Fibroblast of mammary gland (primary cell): ENCODE measurements around the gene TXN2.
A peak's percentile ranks its signal among the peaks of the same experiment; 100 is the strongest.

Source experiments
- DNase-seq: peaks from one replicate; pipeline ENCODE4 v3.0.0-alpha.2; 2010; ENCODE audit warnings: low read depth
- H3K4me3 ChIP-seq: 2 replicates; pipeline ENCODE4 v1.5.1; 2011; ENCODE audit warnings: low read depth, mild to moderate bottlenecking, low read length, moderate library complexity; ENCODE audit not compliant: control insufficient read depth
- CTCF ChIP-seq: conservative IDR thresholded peaks from 2 replicates; pipeline ENCODE4 v1.5.1; 2011; ENCODE audit warnings: low read depth, low read length, inconsistent platforms; ENCODE audit not compliant: control insufficient read depth, insufficient read depth

TXN2 gene

GRCh38 chr22:36514766-36515165 is 33.3 kb upstream of the TXN2 start:
- DNase-seq = no peak
- no peak overlapping the region for H3K4me3 ChIP-seq
- no peak for TF ChIP-seq CTCF

GRCh38 chr22:36512991-36513390 is 31.6 kb upstream of the TXN2 start:
- TF ChIP-seq CTCF = no peak
- no peak overlapping the region for H3K4me3 ChIP-seq
- no peak for DNase-seq

GRCh38 chr22:36512333-36512732 is 30.9 kb upstream of the TXN2 start:
- TF ChIP-seq CTCF = no peak
- H3K4me3 ChIP-seq = no peak overlapping the region
- DNase-seq = no peak

- no peak overlapping the region for H3K4me3 ChIP-seq
- DNase-seq = peak; percentile 59
- peak; percentile 69 for TF ChIP-seq CTCF
Observed at GRCh38 chr22:36510966-36511881, 29.8 kb upstream of the TXN2 start.

GRCh38 chr22:36510384-36510783 is 28.9 kb upstream of the TXN2 start:
- DNase-seq = peak; percentile 16
- TF ChIP-seq CTCF = no peak
- no peak overlapping the region for H3K4me3 ChIP-seq

GRCh38 chr22:36507518-36508010 is 26.1 kb upstream of the TXN2 start:
- no peak overlapping the region for H3K4me3 ChIP-seq
- no peak for DNase-seq
- no peak for TF ChIP-seq CTCF
